Endothelial cell of umbilical vein (primary cell): ENCODE results near the gene RSRC1. TPM values are rescaled to one million over a fixed set of nuclear protein-coding genes. Genes with fewer than 3 reads are reported as not detected.

Source experiments
- BruUV-seq: library from RNA; stranded (reverse); fragments of 400-500 nt; replicated peaks from 2 replicates; lab custom pipeline; 2021; lab: Mats Ljungman, UMichigan
- CTCF ChIA-PET: fragments of 300-600, 350-600 bp; sonication (Branson Sonifier 250); formaldehyde crosslinking; loops from one replicate; lab custom pipeline; 2021; ENCODE audit warnings: antibody characterized with exemption, inconsistent platforms; lab: Charles Lee
- POLR2A ChIA-PET: fragments of 300-600, 350-600 bp; sonication (Branson Sonifier 250); formaldehyde crosslinking; loops from one replicate; lab custom pipeline; 2021; ENCODE audit warnings: antibody characterized with exemption, inconsistent platforms; lab: Charles Lee
- DNase-seq: peaks from one replicate; pipeline ENCODE4 v3.0.0-alpha.2; 2011; ENCODE audit warnings: low read depth, low spot score
- FAIRE-seq: peaks from 2 replicates; lab custom pipeline; 2011; peaks lifted over from hg19 to GRCh38; lab: Jason Lieb, UNC
- H2AFZ ChIP-seq: 2 replicates; pipeline ENCODE4 v1.6.0; 2012; ENCODE audit warnings: low read depth, low read length, control low read depth, inconsistent platforms
- H3K27ac ChIP-seq: 2 replicates; pipeline ENCODE4 v1.5.1; 2011; ENCODE audit warnings: low read depth, mild to moderate bottlenecking, control low read depth, low read length, moderate library complexity; ENCODE audit not compliant: insufficient read depth
- H3K27me3 ChIP-seq, 2 experiments: 2 replicates each; pipeline versions ENCODE4 v1.6.0 to v1.6.1; 2011; ENCODE audit warnings: low read length in 2 of 2, mixed read lengths in 1 of 2; ENCODE audit not compliant: control insufficient read depth in 2 of 2, insufficient read depth in 2 of 2
- H3K36me3 ChIP-seq, 2 experiments: 2 replicates in 1 of 2; 3 replicates in 1 of 2; pipeline ENCODE4 v1.5.1; 2011; ENCODE audit warnings: low read length in 2 of 2, mild to moderate bottlenecking in 1 of 2, moderate library complexity in 1 of 2; ENCODE audit not compliant: control insufficient read depth in 2 of 2, insufficient read depth in 2 of 2; ENCODE audit errors: extremely low read depth in 1 of 2
- H3K4me1 ChIP-seq: 3 replicates; pipeline ENCODE4 v1.5.1; 2011; ENCODE audit warnings: mild to moderate bottlenecking, low read length; ENCODE audit not compliant: control insufficient read depth, insufficient read depth; ENCODE audit errors: extremely low read depth
- H3K4me2 ChIP-seq: 2 replicates; pipeline ENCODE4 v1.6.1; 2011; ENCODE audit warnings: low read length, control low read depth, mixed read lengths; ENCODE audit not compliant: insufficient read depth
- H3K4me3 ChIP-seq, 3 experiments: fragments of 200-600 bp in 1 of 3; sonication (generic), shearing (Covaris generic) in 1 of 3; replicated peaks in 1 of 3; 2 replicates each; pipeline ENCODE4 v1.5.1; 2011 to 2016; ENCODE audit warnings: control low read depth in 3 of 3, low read length in 3 of 3, mild to moderate bottlenecking in 2 of 3, inconsistent platforms in 1 of 3, low read depth in 1 of 3, moderate library complexity in 1 of 3; ENCODE audit not compliant: insufficient read depth in 1 of 3
- H3K79me2 ChIP-seq: 2 replicates; pipeline ENCODE4 v1.6.0; 2012; ENCODE audit warnings: low read length, inconsistent platforms; ENCODE audit not compliant: control insufficient read depth, insufficient read depth
- H3K9ac ChIP-seq: replicated peaks from 2 replicates; pipeline ENCODE3; 2011; ENCODE audit warnings: low read length, control low read depth; ENCODE audit not compliant: insufficient read depth; ENCODE audit errors: extremely low read depth
- H3K9me1 ChIP-seq: replicated peaks from 3 replicates; pipeline ENCODE4 v1.6.0; 2011; ENCODE audit warnings: mild to moderate bottlenecking, low read length; ENCODE audit not compliant: control insufficient read depth, insufficient read depth; ENCODE audit errors: extremely low read depth
- H3K9me3 ChIP-seq: replicated peaks from 2 replicates; pipeline ENCODE4 v1.5.1; 2012; ENCODE audit warnings: low read length, inconsistent platforms; ENCODE audit not compliant: control insufficient read depth, insufficient read depth
- H4K20me1 ChIP-seq: replicated peaks from 2 replicates; pipeline ENCODE3; 2011; ENCODE audit warnings: mild to moderate bottlenecking, low read length; ENCODE audit not compliant: control insufficient read depth, insufficient read depth; ENCODE audit errors: extremely low read depth
- CTCF ChIP-seq, 2 donors: IDR thresholded peaks; 1 replicate in 1 of 2; 2 replicates in 1 of 2; pipeline ENCODE4 v1.5.1; 2011; ENCODE audit warnings: low read length in 2 of 2, mild to moderate bottlenecking in 2 of 2, moderate library complexity in 2 of 2, control low read depth in 1 of 2, inconsistent platforms in 1 of 2, low read depth in 1 of 2; ENCODE audit not compliant: insufficient read depth in 1 of 2; ENCODE audit errors: extremely low read depth in 1 of 2
- EZH2 ChIP-seq: IDR thresholded peaks from 2 replicates; pipeline ENCODE4 v1.6.1; 2012; ENCODE audit warnings: borderline replicate concordance, low read depth, mild to moderate bottlenecking, moderate library complexity, low read length, inconsistent platforms; ENCODE audit not compliant: severe bottlenecking
- FOS ChIP-seq: IDR thresholded peaks from 2 replicates; pipeline ENCODE4 v1.6.1; 2011; ENCODE audit warnings: mild to moderate bottlenecking, low read length, moderate library complexity, borderline replicate concordance; ENCODE audit not compliant: insufficient read depth
- GATA2 ChIP-seq: IDR thresholded peaks from 2 replicates; pipeline ENCODE4 v1.7.0; 2011; ENCODE audit warnings: low read depth, mild to moderate bottlenecking, moderate library complexity, mixed read lengths, low read length; ENCODE audit not compliant: insufficient read length, insufficient read depth
- JUN ChIP-seq: IDR thresholded peaks from 2 replicates; pipeline ENCODE4 v1.6.1; 2011; ENCODE audit warnings: borderline replicate concordance, low read depth; ENCODE audit not compliant: insufficient read length, insufficient read depth
- MAX ChIP-seq: IDR thresholded peaks from 2 replicates; pipeline ENCODE4 v1.6.1; 2011; ENCODE audit not compliant: insufficient read depth, insufficient read length
- MYC ChIP-seq: IDR thresholded peaks from one replicate; pipeline ENCODE4 v1.6.1; 2011; ENCODE audit warnings: mild to moderate bottlenecking, low read depth, low read length
- POLR2A ChIP-seq: IDR thresholded peaks from 2 replicates; pipeline ENCODE4 v1.6.1; 2012; ENCODE audit warnings: low read depth, mild to moderate bottlenecking, control low read depth, low read length
- POLR2AphosphoS5 ChIP-seq: IDR thresholded peaks from 2 replicates; pipeline ENCODE4 v1.6.1; 2012; ENCODE audit warnings: low read depth, mild to moderate bottlenecking, control low read depth, low read length, moderate library complexity; ENCODE audit not compliant: insufficient read depth
- dilution Hi-C: fragments of 300-500 bp; cut with MboI; formaldehyde crosslinking; loops from one replicate; pipeline ENCODE4 v1.15.0; 2019; ENCODE audit warnings: low sequenced_read_pairs; ENCODE audit not compliant: extremely low pct_ligation_motif_present
- intact Hi-C: fragments of 100-400 bp; cut with micrococcal nuclease; formaldehyde crosslinking; loops from one replicate; pipeline ENCODE4 v1.10.0; 2022
- polyA plus RNA-seq, 4 experiments: library from polyadenylated mRNA; depleted of rRNA in 3 of 4; stranded (reverse) in 3 of 4; unstranded in 1 of 4; fragments of >200 nt; gene quantifications; 2 replicates each; pipeline versions ENCODE4 v1.2.1 to v1.2.3, GENCODE V29; 2011 to 2012; ENCODE audit warnings: missing spikeins in 1 of 4
- total RNA-seq: library from RNA; stranded (reverse); gene quantifications from 2 replicates; pipeline ENCODE4 v1.2.3, GENCODE V29; 2021

The RSRC1 gene
- total and polyA plus RNA-seq, 2 donors (not counting 3 experiments of a cell fraction or from before 2014, with no cell fraction given): 1.8 to 25.4 TPM

- Histone ChIP-seq H3K9me1 (no peaks in the 10 kb centered on the region), H3K4me2 (peak overlapping the region; percentile 83), H3K79me2 (no peaks in the 10 kb centered on the region), H3K4me1 (peaks cover 12% of the 10 kb centered on the region), H3K4me3 (peak overlapping the region; percentile 75 to 95 (median 83)), H3K9me3 (no peaks in the 10 kb centered on the region), H3K27ac (no peak overlapping the region), H2AFZ (peak overlapping the region; percentile 74), H3K9ac (peak overlapping the region; percentile 87), H3K36me3 (no peaks in the 10 kb centered on the region), H4K20me1 (no peaks in the 10 kb centered on the region), H3K27me3 (peaks cover 18 to 40% of the 10 kb centered on the region in 2 experiments)
- no TSS peak for BruUV-seq
- intact Hi-C loops (no loop called here), dilution Hi-C loops (no loop called here)
- TF ChIP-seq EZH2: no peak
- TF ChIP-seq FOS: no peak
- no peak for TF ChIP-seq MYC
- TF ChIP-seq MAX: no peak
- no peak for TF ChIP-seq POLR2AphosphoS5
- TF ChIP-seq JUN: no peak
- TF ChIP-seq GATA2: no peak
- no peak for TF ChIP-seq CTCF (IDR thresholded peaks at IDR 0.05; ENCODE audit: extremely low read depth in 1 of 2, insufficient read depth in 1 of 2, low read depth in 1 of 2, low read length in 2 of 2)
- no peak for TF ChIP-seq POLR2A
- FAIRE-seq (no peak), DNase-seq (no peak)
- ChIA-PET CTCF (interaction anchor here (1.4 to 2.8 kb wide), 3 partner anchors 11 to 323 kb away, joined by 4 to 13 read pairs (median 8); no protein-coding TSS in a partner anchor), POLR2A (interaction anchor here (0.6 to 1.3 kb wide), 2 partner anchors 9 to 14 kb away, joined by 3 to 4 read pairs; no protein-coding TSS in a partner anchor)
These were observed 749 bp downstream of the RSRC1 start for GRCh38 chr3:158110658-158111018.
